Measurements from ENCODE around the gene ITLN1.
"Not testable (repeated sequence)": the region's sequence is repeated elsewhere in the genome, so short reads cannot be mapped to it uniquely, and the experiment has no call there.

Gene ITLN1

DNA sequence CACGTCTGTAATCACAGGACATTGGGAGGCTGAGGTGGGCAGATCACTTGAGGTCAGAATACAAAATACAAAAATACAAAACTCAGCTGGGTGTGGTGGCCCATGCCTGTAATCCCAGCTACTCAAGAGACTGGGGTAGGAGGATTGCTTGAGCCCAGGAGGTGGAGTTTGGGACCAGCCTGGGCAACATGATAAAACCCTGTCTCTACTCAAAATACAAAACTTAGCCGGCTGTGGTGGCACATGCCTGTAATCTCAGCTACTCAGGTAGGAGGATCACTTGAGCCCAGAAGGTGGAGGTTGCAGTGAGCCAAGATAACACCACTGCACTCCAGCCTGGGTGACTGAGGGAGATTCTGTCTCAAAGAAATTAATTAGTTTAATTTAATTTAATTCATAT is 6.5 kb upstream of the ITLN1 start:
- DNase-seq (ENCODE audit: low read depth): no peak
- in situ Hi-C loops (cut with HindIII; ENCODE audit: low sequenced_read_pairs): no loop called here
- TF ChIP-seq, protein P1, sequence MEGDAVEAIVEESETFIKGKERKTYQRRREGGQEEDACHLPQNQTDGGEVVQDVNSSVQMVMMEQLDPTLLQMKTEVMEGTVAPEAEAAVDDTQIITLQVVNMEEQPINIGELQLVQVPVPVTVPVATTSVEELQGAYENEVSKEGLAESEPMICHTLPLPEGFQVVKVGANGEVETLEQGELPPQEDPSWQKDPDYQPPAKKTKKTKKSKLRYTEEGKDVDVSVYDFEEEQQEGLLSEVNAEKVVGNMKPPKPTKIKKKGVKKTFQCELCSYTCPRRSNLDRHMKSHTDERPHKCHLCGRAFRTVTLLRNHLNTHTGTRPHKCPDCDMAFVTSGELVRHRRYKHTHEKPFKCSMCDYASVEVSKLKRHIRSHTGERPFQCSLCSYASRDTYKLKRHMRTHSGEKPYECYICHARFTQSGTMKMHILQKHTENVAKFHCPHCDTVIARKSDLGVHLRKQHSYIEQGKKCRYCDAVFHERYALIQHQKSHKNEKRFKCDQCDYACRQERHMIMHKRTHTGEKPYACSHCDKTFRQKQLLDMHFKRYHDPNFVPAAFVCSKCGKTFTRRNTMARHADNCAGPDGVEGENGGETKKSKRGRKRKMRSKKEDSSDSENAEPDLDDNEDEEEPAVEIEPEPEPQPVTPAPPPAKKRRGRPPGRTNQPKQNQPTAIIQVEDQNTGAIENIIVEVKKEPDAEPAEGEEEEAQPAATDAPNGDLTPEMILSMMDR (IDR thresholded peaks at IDR 0.05; ENCODE audit: low read depth, low read length, missing control alignments): no peak
- no peak overlapping the region for H3K4me3 ChIP-seq (ENCODE audit: low read depth, low read length)

DNA sequence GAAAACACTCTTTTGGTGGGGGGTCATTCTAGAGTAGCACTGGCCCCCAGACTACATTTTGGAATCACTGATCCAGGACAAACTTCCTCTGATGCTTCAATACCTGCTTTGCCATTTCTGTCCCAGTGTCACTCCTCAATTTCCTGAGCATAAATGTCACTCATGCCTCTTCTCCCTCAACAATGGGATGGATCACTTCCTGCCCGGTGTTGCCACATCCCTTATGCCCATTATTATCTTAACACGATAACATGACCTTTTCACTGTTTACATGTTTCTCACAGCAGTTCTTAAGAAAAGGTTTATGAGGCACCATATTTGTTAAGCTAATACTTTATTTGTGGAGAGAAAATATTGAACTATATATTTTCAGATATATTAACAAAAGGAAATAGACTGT is 3.9 kb upstream of the ITLN1 start:
- no peak overlapping the region for H3K4me3 ChIP-seq (ENCODE audit: low read depth, low read length)
- TF ChIP-seq, protein P1 (IDR thresholded peaks at IDR 0.05; ENCODE audit: low read depth, low read length, missing control alignments): no peak
- no peak for DNase-seq (ENCODE audit: low read depth)
- in situ Hi-C loops (cut with HindIII; ENCODE audit: low sequenced_read_pairs): no loop called here

DNA sequence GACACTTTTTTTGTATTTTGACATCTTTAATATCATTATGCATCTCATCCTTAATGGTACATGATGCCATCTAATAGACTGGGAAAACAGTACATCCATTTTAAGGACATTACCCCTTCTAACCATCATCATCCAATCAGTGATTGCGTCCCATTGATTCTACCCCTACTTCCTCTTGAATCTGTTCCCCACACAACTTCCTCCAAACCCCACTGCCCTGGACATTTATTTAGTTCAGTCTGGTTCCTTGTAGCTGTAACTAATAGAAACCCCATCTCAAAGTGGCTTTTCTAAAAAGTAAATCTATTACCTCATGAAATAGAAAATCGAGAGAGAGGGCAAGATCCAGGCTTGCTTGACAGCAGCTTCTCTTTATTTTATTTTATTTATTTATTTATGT is 2.1 kb upstream of the ITLN1 start:
- TF ChIP-seq, protein P1 (IDR thresholded peaks at IDR 0.05; ENCODE audit: low read depth, low read length, missing control alignments): no peak
- no peak overlapping the region for H3K4me3 ChIP-seq (ENCODE audit: low read depth, low read length)
- no peak for DNase-seq (ENCODE audit: low read depth)
- in situ Hi-C loops (cut with HindIII; ENCODE audit: low sequenced_read_pairs): no loop called here

DNA sequence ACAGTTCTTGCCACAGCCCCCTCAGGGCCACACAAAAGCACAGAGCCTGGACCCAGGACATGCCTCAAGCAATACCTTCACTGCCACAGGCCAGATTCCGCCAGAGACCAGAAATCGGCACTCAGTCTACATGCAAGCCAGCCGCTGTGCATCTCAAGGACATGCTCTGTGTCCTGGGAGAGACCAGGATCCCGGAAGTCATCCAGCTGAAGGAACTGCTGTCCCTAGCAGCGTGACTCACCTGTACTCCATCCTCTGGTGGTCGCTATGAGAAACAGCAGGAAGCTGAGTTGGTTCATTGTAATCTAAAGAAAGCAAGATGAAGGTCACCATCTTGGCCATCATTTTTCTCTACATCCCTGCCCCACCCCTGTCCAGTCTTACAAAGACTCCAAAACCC is 401 bp downstream of the ITLN1 start:
- no peak overlapping the region for H3K4me3 ChIP-seq (ENCODE audit: low read depth, low read length)
- in situ Hi-C loops (cut with HindIII; ENCODE audit: low sequenced_read_pairs): no loop called here

DNA sequence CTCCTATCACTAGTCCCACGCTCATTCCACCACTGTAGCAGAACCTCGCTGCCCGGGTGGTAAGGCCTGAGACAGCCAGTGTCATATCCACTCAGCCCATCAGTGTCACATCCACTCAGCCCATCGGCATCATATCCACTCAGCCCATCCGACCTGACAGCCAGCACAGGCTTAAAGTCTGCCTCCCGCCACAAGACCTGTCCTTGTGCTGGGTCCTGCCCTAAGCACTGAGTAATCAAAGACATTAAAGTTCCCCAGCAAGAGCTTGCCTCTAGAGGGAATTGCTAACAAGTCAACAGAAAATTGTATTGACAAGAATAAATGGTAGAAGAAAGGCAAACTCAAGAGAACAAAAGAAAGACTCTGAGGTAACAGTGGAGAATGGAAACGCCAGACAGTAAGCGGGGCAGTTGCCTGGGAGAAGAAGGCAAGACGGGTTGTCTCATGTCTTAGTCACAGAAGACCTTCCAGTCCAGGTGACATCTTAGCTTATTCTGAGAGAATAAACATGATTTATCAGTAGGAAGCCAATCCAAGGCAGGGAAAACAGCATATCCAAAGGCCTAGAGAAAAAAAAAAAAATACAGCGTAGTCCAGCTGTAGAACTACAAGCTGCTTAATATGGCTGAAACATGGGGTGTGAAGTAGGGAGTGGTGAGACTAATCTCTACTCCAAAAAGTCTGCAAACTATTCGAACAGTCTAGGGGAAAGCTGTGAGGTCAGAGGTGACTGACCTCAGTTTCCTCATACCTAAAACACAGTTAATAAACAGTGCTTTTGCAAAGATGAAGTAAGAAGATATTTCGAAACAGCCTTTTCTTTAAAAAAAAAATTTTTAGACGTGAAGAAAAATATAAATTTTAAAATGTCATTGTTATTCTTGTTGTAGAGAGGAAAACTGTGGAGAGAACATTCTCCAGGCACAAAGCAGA is 1.1 kb downstream of the ITLN1 start:
- TF ChIP-seq, protein P1 (IDR thresholded peaks at IDR 0.05; ENCODE audit: low read depth, low read length, missing control alignments): no peak
- no peak overlapping the region for H3K4me3 ChIP-seq (ENCODE audit: low read depth, low read length)
- in situ Hi-C loops (cut with HindIII; ENCODE audit: low sequenced_read_pairs): no loop called here
- DNase-seq (ENCODE audit: low read depth): no peak

More for the DNA sequence above, 401 bp downstream of the ITLN1 start:
- TF ChIP-seq, protein P1 (IDR thresholded peaks at IDR 0.05; ENCODE audit: low read depth, low read length, missing control alignments): peak; percentile 21
- no peak for DNase-seq (ENCODE audit: low read depth)

DNA sequence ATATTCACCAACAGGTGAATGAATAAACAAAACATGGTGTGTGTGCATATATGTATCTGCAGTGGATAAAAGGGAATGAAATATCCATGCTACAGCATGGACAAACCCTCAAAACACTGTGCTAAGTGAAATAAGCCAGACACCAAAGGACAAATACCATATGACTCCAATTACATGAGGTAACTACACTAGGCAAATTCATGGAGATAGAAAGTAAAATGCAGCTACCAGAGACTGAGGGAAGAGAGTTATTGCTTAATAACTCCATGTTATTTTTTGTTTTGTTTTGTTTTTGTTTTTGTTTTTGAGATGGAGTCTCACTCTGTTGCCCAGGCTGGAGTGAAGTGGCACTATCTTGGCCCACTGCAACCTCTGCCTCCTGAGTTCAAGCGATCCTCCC is 2.4 kb downstream of the ITLN1 start:
- TF ChIP-seq, protein P1 (IDR thresholded peaks at IDR 0.05; ENCODE audit: low read depth, low read length, missing control alignments): no peak
- no peak for DNase-seq (ENCODE audit: low read depth)
- in situ Hi-C loops (cut with HindIII; ENCODE audit: low sequenced_read_pairs): no loop called here
- H3K4me3 ChIP-seq (ENCODE audit: low read depth, low read length): no peak overlapping the region

DNA sequence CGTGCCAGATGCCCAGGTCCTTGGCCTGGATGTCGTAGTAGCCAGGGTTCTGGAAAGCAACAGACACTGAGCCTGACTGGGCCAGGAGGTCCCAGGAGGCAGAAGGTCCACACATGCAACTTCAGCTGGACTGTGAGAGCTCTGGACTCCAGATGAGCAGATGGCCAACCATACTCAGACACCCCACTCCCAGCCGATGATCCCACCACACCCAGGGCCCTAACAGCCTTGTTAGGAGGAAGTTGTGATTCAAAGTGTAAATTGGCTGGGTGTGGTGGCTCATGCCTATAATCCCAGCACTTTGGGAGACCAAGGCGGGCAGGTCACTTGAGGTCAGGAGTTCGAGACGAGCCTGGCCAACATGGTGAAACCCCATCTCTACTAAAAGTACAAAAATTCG is 3.7 kb downstream of the ITLN1 start:
- in situ Hi-C loops (cut with HindIII; ENCODE audit: low sequenced_read_pairs); DNase-seq (ENCODE audit: low read depth); H3K4me3 ChIP-seq (ENCODE audit: low read depth, low read length): not testable (repeated sequence)
